SW480 (cell line): ENCODE results near the gene SH3PXD2B.

Source experiments
- DNase-seq: peaks from one replicate; pipeline ENCODE4 v3.0.0-alpha.2; 2016; ENCODE audit warnings: low spot score

Gene SH3PXD2B

GRCh38 chr5:172453206-172453985 is 929 bp downstream of the SH3PXD2B start:
- no peak for DNase-seq

GRCh38 chr5:172452398-172453205 is 1.7 kb downstream of the SH3PXD2B start:
- no peak for DNase-seq

- DNase-seq = no peak
These were observed 2.5 kb downstream of the SH3PXD2B start for GRCh38 chr5:172451771-172452197.

GRCh38 chr5:172450861-172451695 is 3.2 kb downstream of the SH3PXD2B start:
- DNase-seq = peak; percentile 36

- DNase-seq = no peak
These were observed 3.9 kb downstream of the SH3PXD2B start for GRCh38 chr5:172450453-172450852.

GRCh38 chr5:172448999-172449398 is 5.3 kb downstream of the SH3PXD2B start:
- no peak for DNase-seq

- no peak for DNase-seq
These were observed 6.5 kb downstream of the SH3PXD2B start for GRCh38 chr5:172447646-172448365.

GRCh38 chr5:172446336-172447051 is 7.8 kb downstream of the SH3PXD2B start:
- DNase-seq = no peak

- no peak for DNase-seq
These were observed 8.5 kb downstream of the SH3PXD2B start for GRCh38 chr5:172445866-172446265.

GRCh38 chr5:172444626-172445365 is 9.5 kb downstream of the SH3PXD2B start:
- no peak for DNase-seq

GRCh38 chr5:172444110-172444510 is 10.2 kb downstream of the SH3PXD2B start:
- no peak for DNase-seq

- peak; percentile 79 for DNase-seq
These were observed 10.8 kb downstream of the SH3PXD2B start for GRCh38 chr5:172443441-172444109.

- DNase-seq = no peak
These were observed 11.7 kb downstream of the SH3PXD2B start for GRCh38 chr5:172442592-172442991.

GRCh38 chr5:172441262-172441751 is 13.0 kb downstream of the SH3PXD2B start:
- DNase-seq = no peak

- DNase-seq = no peak
These were observed 13.8 kb downstream of the SH3PXD2B start for GRCh38 chr5:172440486-172440885.

GRCh38 chr5:172439785-172440477 is 14.4 kb downstream of the SH3PXD2B start:
- DNase-seq = no peak

- DNase-seq = no peak
These were observed 16.0 kb downstream of the SH3PXD2B start for GRCh38 chr5:172438319-172438668.

GRCh38 chr5:172437445-172438318 is 16.6 kb downstream of the SH3PXD2B start:
- DNase-seq = no peak
